ENCODE data around the gene AGAP3. TPM values are rescaled to one million over a fixed set of nuclear protein-coding genes. Genes with fewer than 3 reads are reported as not detected.

AGAP3 gene
- total and polyA plus RNA-seq, 2 of the 4 experiments (the other 2 are of a cell fraction), result 35.3 to 93.9 TPM

DNA sequence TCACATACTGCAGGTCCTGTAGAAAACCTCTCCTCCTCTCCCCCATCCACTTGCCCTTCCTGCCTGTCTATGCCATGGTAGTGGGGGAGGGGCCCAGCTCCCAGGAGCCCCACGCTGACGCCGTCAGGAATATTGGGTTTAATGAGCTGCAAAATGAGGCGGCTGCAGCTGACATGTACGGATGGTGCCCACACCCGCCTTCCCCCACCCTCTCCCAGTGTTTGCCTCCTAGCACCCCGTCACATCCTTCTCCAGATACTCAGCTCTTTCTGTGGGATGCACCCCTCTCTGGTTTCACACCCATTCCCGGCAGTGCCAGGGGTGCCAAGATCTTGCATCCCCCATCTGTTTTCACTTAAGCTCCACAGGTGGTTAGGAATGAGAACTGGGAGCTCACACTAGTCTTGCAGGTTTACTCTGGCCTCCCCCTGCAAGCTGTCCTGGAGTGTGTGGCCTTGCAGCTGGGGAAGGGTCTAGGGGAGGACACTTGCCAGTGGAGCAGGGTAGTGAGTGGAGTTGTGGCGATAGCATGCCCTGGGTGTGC lies 55.1 kb downstream of the AGAP3 start:
- dilution Hi-C loops (cut with HindIII; ENCODE audit: low sequenced_read_pairs, unreplicated experiment), result no loop called here
- 0 out of 2 replicates have a peak, but pooled peaks cover 3% of the 10 kb centered on the region for H3K9me1 ChIP-seq (ENCODE audit: insufficient read depth, low read length)
- H2BK15ac ChIP-seq (ENCODE audit: low read depth, low read length), result no peak overlapping the region
- POLR2A ChIA-PET (ENCODE audit: unreplicated experiment), result no interaction called here
- H3K4me2 ChIP-seq (ENCODE audit: low read depth, low read length), result no peak overlapping the region
- no peak overlapping the region for H2AK9ac ChIP-seq (replicated peaks; ENCODE audit: low read depth, low read length, poor library complexity)
- no peaks in the 10 kb centered on the region for H3K79me1 ChIP-seq (ENCODE audit: low read depth in 1 of 2, low read length in 2 of 2)
- H3K9ac ChIP-seq (ENCODE audit: low read depth, low read length), result no peak overlapping the region
- DNase-seq, result no peak
- no peak overlapping the region for H2BK5ac ChIP-seq (ENCODE audit: low read depth, low read length, poor library complexity, severe bottlenecking)
- H3K4ac ChIP-seq (ENCODE audit: low read depth, low read length), result no peak overlapping the region
- no peaks in the 10 kb centered on the region for H3K9me3 ChIP-seq (ENCODE audit: control insufficient read depth, insufficient read depth, low read length)
- no peak overlapping the region for H4K8ac ChIP-seq (ENCODE audit: low read depth in 2 of 2, low read length in 2 of 2)
- H2AK5ac ChIP-seq (ENCODE audit: low read depth, low read length), result no peak overlapping the region
- in situ Hi-C loops (cut with MboI; ENCODE audit: low sequenced_read_pairs), result no loop called here
- no peak overlapping the region for H2BK120ac ChIP-seq (ENCODE audit: low read depth, low read length)
- CTCF ChIA-PET, result no interaction called here
- no peak for ATAC-seq (ENCODE audit: low read depth)
- H4K91ac ChIP-seq (ENCODE audit: insufficient read depth, low read depth, low read length), result no peak overlapping the region
- peaks cover 67% of the 10 kb centered on the region for H3K36me3 ChIP-seq (ENCODE audit: control insufficient read depth, insufficient read depth, low read length)
- no peak overlapping the region for H3K18ac ChIP-seq (ENCODE audit: low read depth, low read length)
- H3K27ac ChIP-seq (ENCODE audit: insufficient read depth, low read length), result no peak overlapping the region
- WGBS, 2 experiments (ENCODE audit: extremely low coverage in 2 of 2, insufficient read length in 1 of 2), result no CpG with 5 or more reads among the region's 9 CpGs
- no peak overlapping the region for H3K23ac ChIP-seq (ENCODE audit: low read depth, low read length)
- no peak overlapping the region for H3K14ac ChIP-seq (replicated peaks; ENCODE audit: low read depth, low read length)
- H2AFZ ChIP-seq (replicated peaks; ENCODE audit: low read length, poor library complexity), result no peak overlapping the region
- no peaks in the 10 kb centered on the region for H3K27me3 ChIP-seq (ENCODE audit: control insufficient read depth, insufficient read depth, low read length)
- peaks cover 3% of the 10 kb centered on the region for H4K20me1 ChIP-seq (ENCODE audit: insufficient read depth, low read length)
- no peak overlapping the region for H3K4me3 ChIP-seq (ENCODE audit: insufficient read depth, low read depth, low read length)
- no peak overlapping the region for H2BK20ac ChIP-seq (ENCODE audit: low read depth, low read length)
- no TSS peak for BruUV-seq (replicated peaks)
- no peak overlapping the region for H4K5ac ChIP-seq (ENCODE audit: low read depth, low read length)
- intact Hi-C loops (cut with micrococcal nuclease), result no loop called here
- H3K56ac ChIP-seq (ENCODE audit: extremely low read depth, insufficient read depth, low read length), result no peak overlapping the region
- H3K4me1 ChIP-seq (ENCODE audit: control insufficient read depth, insufficient read depth, low read length), result no peaks in the 10 kb centered on the region
- TF ChIP-seq, protein P1, sequence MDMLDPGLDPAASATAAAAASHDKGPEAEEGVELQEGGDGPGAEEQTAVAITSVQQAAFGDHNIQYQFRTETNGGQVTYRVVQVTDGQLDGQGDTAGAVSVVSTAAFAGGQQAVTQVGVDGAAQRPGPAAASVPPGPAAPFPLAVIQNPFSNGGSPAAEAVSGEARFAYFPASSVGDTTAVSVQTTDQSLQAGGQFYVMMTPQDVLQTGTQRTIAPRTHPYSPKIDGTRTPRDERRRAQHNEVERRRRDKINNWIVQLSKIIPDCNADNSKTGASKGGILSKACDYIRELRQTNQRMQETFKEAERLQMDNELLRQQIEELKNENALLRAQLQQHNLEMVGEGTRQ (IDR thresholded peaks at IDR 0.05; ENCODE audit: low read depth, low read length), result no peak
- TF ChIP-seq MAZ (IDR thresholded peaks at IDR 0.05; ENCODE audit: borderline replicate concordance, low read depth, low read length), result no peak
